Calu3 (cell line): ENCODE data around the gene KHNYN. TPM values are rescaled to one million over a fixed set of nuclear protein-coding genes. Genes with fewer than 3 reads are reported as not detected.
A peak's percentile ranks its signal among the peaks of the same experiment; 100 is the strongest.

Source experiments
- BruUV-seq: library from RNA; stranded (reverse); fragments of 400-500 nt; replicated peaks from 2 replicates; lab custom pipeline; 2021; lab: Mats Ljungman, UMichigan
- CTCF ChIA-PET: fragments of 300-600 bp; sonication (Branson Sonifier 250); formaldehyde crosslinking; loops from one replicate; lab custom pipeline; 2022; ENCODE audit warnings: antibody characterized with exemption; lab: Charles Lee
- DNase-seq: peaks from one replicate; pipeline ENCODE4 v3.0.0; 2022
- H3K27ac Mint-ChIP-seq: one replicate; pipeline ENCODE4 v1.8.0; 2022; ENCODE audit warnings: mixed read lengths; ENCODE audit not compliant: unreplicated experiment
- H3K27me3 Mint-ChIP-seq: one replicate; pipeline ENCODE4 v1.8.0; 2022; ENCODE audit warnings: mixed read lengths; ENCODE audit not compliant: unreplicated experiment
- H3K36me3 Mint-ChIP-seq: one replicate; pipeline ENCODE4 v1.8.0; 2022; ENCODE audit warnings: mild to moderate bottlenecking, moderate library complexity, mixed read lengths; ENCODE audit not compliant: insufficient read depth, unreplicated experiment
- H3K4me1 Mint-ChIP-seq: one replicate; pipeline ENCODE4 v1.8.0; 2022; ENCODE audit warnings: mild to moderate bottlenecking, low read depth, mixed read lengths; ENCODE audit not compliant: unreplicated experiment
- H3K4me3 Mint-ChIP-seq: one replicate; pipeline ENCODE4 v1.8.0; 2022; ENCODE audit warnings: mild to moderate bottlenecking, low read depth, moderate library complexity, mixed read lengths; ENCODE audit not compliant: unreplicated experiment
- H3K9me3 Mint-ChIP-seq: one replicate; pipeline ENCODE4 v1.8.0; 2022; ENCODE audit warnings: low read depth, mixed read lengths; ENCODE audit not compliant: unreplicated experiment
- intact Hi-C: fragments of 100-400 bp; cut with micrococcal nuclease; formaldehyde crosslinking; loops from one replicate; pipeline ENCODE4 v1.10.0; 2022; ENCODE audit not compliant: unreplicated experiment
- total RNA-seq: library from RNA; stranded (reverse); gene quantifications from 2 replicates; pipeline ENCODE4 v1.2.3, GENCODE V29; 2022
- TF ChIP-seq, protein P1 (sequence below): fragments of 200-600 bp; IDR thresholded peaks from one replicate; pipeline ENCODE4 v1.8.0; 2022; ENCODE audit warnings: antibody characterized with exemption; ENCODE audit not compliant: unreplicated experiment

Gene KHNYN
- total RNA-seq, 1 experiment from 2014 or later: 47.6 TPM

DNA sequence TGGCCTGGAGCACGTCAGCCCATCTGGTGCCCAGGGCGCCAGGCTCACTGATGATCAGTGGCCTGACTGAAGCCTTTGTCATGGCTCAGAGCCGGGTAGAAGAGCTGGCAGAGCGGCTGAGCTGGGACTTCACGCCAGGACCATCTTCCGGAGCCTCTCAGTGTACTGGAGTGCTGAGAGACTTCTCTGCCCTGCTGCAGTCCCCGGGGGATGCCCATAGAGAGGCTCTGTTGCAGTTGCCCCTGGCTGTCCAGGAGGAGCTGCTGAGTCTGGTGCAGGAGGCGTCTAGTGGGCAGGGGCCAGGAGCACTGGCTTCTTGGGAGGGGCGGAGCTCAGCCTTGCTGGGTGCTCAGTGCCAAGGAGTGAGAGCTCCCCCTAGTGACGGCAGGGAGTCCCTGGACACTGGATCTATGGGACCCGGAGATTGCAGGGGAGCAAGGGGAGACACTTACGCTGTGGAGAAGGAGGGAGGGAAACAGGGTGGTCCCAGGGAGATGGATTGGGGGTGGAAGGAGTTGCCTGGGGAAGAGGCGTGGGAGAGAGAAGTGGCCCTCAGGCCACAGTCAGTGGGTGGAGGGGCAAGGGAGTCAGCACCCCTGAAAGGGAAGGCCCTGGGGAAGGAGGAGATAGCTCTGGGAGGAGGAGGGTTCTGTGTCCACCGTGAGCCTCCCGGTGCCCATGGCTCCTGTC is 2.0 kb downstream of the KHNYN start:
- Mint-ChIP-seq H3K4me1 (peaks cover 24% of the 10 kb centered on the region), H3K9me3 (no peaks in the 10 kb centered on the region), H3K27me3 (no peaks in the 10 kb centered on the region), H3K27ac (peak overlapping the region; percentile 28), H3K36me3 (peaks cover 58% of the 10 kb centered on the region), H3K4me3 (peak overlapping the region; percentile 69)
- intact Hi-C loops: loop anchor here (1.0 to 2.0 kb wide), 2 partner anchors 39 to 66 kb away; no protein-coding TSS in a partner anchor
- CTCF ChIA-PET: interaction anchor here (0.6 to 3.0 kb wide), 23 partner anchors 10 to 193 kb away, joined by 3 to 53 read pairs (median 6); partner anchors contain the start of genes CIDEB, RIPK3, SDR39U1 and TINF2
- BruUV-seq: no TSS peak
- TF ChIP-seq, protein P1, sequence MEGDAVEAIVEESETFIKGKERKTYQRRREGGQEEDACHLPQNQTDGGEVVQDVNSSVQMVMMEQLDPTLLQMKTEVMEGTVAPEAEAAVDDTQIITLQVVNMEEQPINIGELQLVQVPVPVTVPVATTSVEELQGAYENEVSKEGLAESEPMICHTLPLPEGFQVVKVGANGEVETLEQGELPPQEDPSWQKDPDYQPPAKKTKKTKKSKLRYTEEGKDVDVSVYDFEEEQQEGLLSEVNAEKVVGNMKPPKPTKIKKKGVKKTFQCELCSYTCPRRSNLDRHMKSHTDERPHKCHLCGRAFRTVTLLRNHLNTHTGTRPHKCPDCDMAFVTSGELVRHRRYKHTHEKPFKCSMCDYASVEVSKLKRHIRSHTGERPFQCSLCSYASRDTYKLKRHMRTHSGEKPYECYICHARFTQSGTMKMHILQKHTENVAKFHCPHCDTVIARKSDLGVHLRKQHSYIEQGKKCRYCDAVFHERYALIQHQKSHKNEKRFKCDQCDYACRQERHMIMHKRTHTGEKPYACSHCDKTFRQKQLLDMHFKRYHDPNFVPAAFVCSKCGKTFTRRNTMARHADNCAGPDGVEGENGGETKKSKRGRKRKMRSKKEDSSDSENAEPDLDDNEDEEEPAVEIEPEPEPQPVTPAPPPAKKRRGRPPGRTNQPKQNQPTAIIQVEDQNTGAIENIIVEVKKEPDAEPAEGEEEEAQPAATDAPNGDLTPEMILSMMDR: peak; percentile 77
- peak; percentile 95 for DNase-seq

DNA sequence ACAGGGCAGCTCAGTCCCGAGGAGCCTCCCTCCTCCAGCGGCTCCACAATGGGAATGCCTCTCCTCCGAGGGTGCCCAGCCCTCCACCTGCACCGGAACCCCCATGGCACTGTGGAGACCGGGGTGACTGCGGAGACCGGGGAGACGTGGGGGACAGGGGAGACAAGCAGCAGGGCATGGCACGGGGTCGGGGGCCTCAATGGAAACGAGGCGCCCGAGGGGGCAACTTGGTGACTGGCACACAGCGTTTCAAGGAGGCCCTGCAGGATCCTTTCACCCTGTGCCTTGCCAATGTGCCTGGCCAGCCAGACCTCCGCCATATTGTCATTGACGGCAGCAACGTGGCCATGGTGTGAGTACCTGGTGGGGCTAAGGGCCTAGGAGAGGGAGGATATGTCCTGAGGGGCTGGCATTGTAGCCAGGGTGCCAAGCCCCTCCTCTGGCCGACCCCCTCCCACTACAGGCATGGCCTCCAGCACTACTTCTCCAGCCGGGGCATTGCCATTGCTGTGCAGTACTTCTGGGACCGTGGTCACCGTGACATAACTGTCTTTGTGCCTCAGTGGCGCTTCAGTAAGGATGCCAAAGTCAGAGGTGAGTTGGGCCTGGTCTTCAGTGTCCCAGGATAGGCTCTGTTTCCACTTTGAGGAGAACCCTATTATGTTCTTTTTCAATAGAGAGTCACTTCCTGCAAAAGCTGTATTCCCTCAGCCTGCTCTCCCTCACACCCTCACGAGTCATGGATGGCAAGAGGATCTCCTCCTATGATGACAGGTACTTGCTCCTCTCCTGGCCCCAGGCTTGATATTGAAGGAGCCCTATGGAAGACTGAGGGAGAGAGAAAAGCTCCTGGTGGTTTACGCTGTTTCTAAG is 2.7 kb downstream of the KHNYN start:
- TF ChIP-seq, protein P1: no peak
- BruUV-seq: no TSS peak
- Mint-ChIP-seq H3K4me1 (peaks cover 21% of the 10 kb centered on the region), H3K4me3 (peak overlapping the region; percentile 69), H3K27ac (peak overlapping the region; percentile 28), H3K9me3 (no peaks in the 10 kb centered on the region), H3K27me3 (no peaks in the 10 kb centered on the region), H3K36me3 (peaks cover 61% of the 10 kb centered on the region)
- CTCF ChIA-PET: interaction anchor here (0.8 to 3.0 kb wide), 19 partner anchors 10 to 190 kb away, joined by 3 to 53 read pairs (median 6); partner anchors contain the start of genes CIDEB, RIPK3, SDR39U1 and TINF2
- intact Hi-C loops: no loop called here
- DNase-seq: no peak

DNA sequence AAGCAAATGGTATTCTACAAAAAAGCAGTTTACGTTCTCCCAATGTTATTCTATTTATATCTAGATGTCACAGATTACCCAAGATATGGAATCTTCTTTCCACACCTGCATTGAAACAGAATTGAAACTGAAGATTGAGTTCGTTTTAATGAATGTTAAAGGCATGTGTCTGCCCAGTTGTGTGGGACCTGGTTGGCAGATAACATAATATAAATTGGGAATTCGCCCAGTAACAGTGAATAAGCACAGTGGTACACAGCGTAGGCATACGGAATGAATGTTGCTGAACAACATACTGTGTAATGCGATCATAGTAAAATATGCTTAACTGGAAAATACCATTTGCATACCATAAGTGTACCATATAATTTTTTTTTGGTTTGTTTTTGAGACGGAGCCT is 4.3 kb downstream of the KHNYN start:
- Mint-ChIP-seq H3K4me1 (peaks cover 18% of the 10 kb centered on the region), H3K27ac (no peak overlapping the region), H3K27me3 (no peaks in the 10 kb centered on the region), H3K9me3 (no peaks in the 10 kb centered on the region), H3K4me3 (no peak overlapping the region), H3K36me3 (peaks cover 71% of the 10 kb centered on the region)
- intact Hi-C loops: no loop called here
- BruUV-seq: no TSS peak
- TF ChIP-seq, protein P1: no peak
- CTCF ChIA-PET: interaction anchor here (3.9 kb wide), 1 partner anchor 100 kb away, joined by 22 read pairs; the partner anchor contains the start of gene ADCY4
- DNase-seq: no peak

DNA sequence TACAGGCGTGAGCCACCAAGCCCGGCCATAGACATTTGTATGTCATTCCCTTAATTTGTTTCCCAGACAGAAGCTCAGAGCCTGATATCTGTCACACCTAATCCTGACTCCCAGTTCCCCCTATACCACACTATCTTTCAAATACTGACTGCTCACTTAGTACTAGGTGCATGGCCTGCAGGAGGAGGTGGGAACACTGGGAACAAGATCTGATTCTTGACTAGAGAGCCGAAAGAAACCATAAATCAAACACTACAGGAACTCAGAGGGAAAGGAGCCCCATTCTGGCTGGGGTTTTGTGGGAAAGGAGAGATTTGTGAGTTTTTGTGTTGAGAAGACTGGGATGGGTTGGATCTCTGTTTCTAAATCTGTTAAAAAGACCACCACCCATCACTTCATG is 4.9 kb downstream of the KHNYN start:
- intact Hi-C loops: no loop called here
- H3K27ac Mint-ChIP-seq: no peak overlapping the region
- no peaks in the 10 kb centered on the region for H3K9me3 Mint-ChIP-seq
- H3K4me1 Mint-ChIP-seq: peaks cover 12% of the 10 kb centered on the region
- no peak overlapping the region for H3K4me3 Mint-ChIP-seq
- no TSS peak for BruUV-seq
- TF ChIP-seq, protein P1: no peak
- H3K27me3 Mint-ChIP-seq: no peaks in the 10 kb centered on the region
- H3K36me3 Mint-ChIP-seq: peaks cover 71% of the 10 kb centered on the region
- CTCF ChIA-PET: interaction anchor here (3.9 kb wide), 1 partner anchor 101 kb away, joined by 22 read pairs; the partner anchor contains the start of gene ADCY4
- no peak for DNase-seq
